Measurements from ENCODE around the gene DPEP2NB.
"Not testable (repeated sequence)": the region's sequence is repeated elsewhere in the genome, so short reads cannot be mapped to it uniquely, and the experiment has no call there.

The DPEP2NB gene

DNA sequence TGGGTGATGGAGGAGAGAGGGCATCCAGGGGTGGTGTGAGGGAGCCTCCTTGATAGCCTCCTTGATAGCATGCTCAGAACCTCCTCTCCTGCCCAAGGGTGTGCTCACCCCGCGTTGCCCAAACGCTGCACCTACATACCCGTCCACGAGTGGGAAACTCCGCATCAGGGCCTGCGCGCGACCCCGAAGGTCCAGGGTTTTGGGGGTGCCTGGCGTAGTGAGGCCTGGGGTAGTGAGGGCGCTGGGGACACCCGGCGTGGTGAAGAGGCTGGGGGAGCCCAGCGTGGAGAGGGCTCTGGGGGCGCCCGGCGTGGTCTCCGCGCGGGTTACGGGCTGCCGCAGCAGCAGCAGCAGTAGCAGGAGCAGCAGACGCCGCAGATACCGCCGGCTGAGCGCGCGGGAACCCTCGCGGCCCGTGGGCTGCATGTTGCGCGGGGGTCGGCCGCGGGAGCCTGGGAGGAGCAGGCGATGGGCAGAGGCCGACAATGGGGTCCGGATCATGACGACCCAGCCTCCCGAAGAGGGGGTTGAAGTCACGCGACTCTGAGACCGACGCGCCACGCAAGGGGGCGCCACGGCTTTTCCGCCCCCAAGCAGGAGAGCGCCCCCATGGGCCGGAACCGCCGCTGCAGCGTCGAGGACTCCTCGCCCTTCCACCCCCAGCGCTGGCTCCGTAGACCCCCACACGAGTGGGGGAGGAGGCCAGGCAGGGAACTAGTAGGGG is 35.6 kb downstream of the DPEP2NB start, which contains the start of gene DPEP3:
Gene DPEP3, minus strand, starts transcription at position 545 of the 724 bp plus-strand sequence. Its CDS starts 119 bp downstream, at position 426.
- Mint-ChIP-seq H3K36me3 (ENCODE audit: low read depth) (no peaks in the 10 kb centered on the region), H3K9me3 (no peaks in the 10 kb centered on the region), H3K27ac (no peak within 1 kb of the TSS), H3K27me3 (no peaks in the 10 kb centered on the region), H3K4me3 (no peak within 1 kb of the TSS), H3K4me1 (ENCODE audit: low read depth) (peaks cover 24% of the 10 kb centered on the region)

GRCh38 chr16:67977469-67978227 is 38.1 kb downstream of the DPEP2NB start:
- Mint-ChIP-seq H3K27me3 (no peaks in the 10 kb centered on the region), H3K9me3 (no peaks in the 10 kb centered on the region), H3K4me3 (no peak overlapping the region), H3K36me3 (ENCODE audit: low read depth) (no peaks in the 10 kb centered on the region), H3K4me1 (ENCODE audit: low read depth) (no peaks in the 10 kb centered on the region), H3K27ac (no peak overlapping the region)

DNA sequence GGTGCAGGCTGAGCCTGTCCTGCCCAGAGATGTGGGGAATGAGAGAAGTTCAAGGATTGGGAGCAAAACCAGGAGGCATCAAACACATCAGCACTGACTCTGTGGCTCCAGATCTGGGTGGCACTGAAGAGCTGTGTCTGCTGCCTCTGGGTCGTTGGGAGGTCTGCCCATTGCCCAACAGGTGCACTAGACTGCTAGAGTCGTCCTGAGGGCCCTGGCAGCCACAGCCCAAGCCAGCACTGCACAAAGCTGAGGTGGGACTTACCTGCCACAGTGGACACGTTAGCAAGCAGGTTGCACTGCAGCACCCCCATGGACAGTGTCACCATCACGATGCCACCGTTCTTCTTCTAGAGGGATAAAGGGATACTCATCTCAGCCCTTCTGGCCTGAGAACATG is 38.7 kb downstream of the DPEP2NB start:
- no peak overlapping the region for H3K27ac Mint-ChIP-seq
- no peaks in the 10 kb centered on the region for H3K36me3 Mint-ChIP-seq (ENCODE audit: low read depth)
- H3K27me3 Mint-ChIP-seq: no peaks in the 10 kb centered on the region

GRCh38 chr16:67976205-67976604 is 39.5 kb downstream of the DPEP2NB start:
- H3K9me3 Mint-ChIP-seq: no peaks in the 10 kb centered on the region
- H3K27me3 Mint-ChIP-seq: no peaks in the 10 kb centered on the region
- no peaks in the 10 kb centered on the region for H3K4me1 Mint-ChIP-seq (ENCODE audit: low read depth)
- no peak overlapping the region for H3K27ac Mint-ChIP-seq
- no peak overlapping the region for H3K4me3 Mint-ChIP-seq
- H3K36me3 Mint-ChIP-seq (ENCODE audit: low read depth): no peaks in the 10 kb centered on the region

More for the DNA sequence above, 38.7 kb downstream of the DPEP2NB start:
- Mint-ChIP-seq H3K4me3 (no peak overlapping the region), H3K4me1 (ENCODE audit: low read depth) (no peaks in the 10 kb centered on the region), H3K9me3 (no peaks in the 10 kb centered on the region)

GRCh38 chr16:67975321-67976105 is 40.2 kb downstream of the DPEP2NB start:
- no peaks in the 10 kb centered on the region for H3K36me3 Mint-ChIP-seq (ENCODE audit: low read depth)
- H3K9me3 Mint-ChIP-seq: no peaks in the 10 kb centered on the region
- no peaks in the 10 kb centered on the region for H3K27me3 Mint-ChIP-seq
- no peak overlapping the region for H3K27ac Mint-ChIP-seq
- no peaks in the 10 kb centered on the region for H3K4me1 Mint-ChIP-seq (ENCODE audit: low read depth)
- H3K4me3 Mint-ChIP-seq: no peak overlapping the region

DNA sequence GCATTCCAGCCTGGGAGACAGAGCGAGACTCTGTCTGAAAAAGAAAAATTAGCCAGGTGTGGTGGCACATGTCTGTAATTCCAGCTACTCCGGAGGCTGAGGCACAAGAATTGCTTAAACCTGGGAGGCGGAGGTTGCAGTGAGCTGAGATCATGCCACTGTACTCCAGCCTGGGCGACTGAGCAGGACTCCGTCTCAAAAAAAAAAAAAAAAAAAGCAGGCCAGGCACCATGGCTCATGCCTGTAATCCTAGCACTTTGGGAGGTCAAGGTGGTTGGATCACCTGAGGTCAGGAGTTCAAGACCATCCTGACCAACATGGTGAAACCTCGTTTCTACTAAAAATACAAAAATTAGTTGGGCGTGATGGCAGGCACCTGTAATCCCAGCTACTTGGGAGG is 43.4 kb downstream of the DPEP2NB start:
- H3K4me3 Mint-ChIP-seq; H3K27ac Mint-ChIP-seq; H3K9me3 Mint-ChIP-seq; H3K27me3 Mint-ChIP-seq; H3K36me3 Mint-ChIP-seq (ENCODE audit: low read depth): not testable (repeated sequence)
- peaks cover 16% of the 10 kb centered on the region for H3K4me1 Mint-ChIP-seq (ENCODE audit: low read depth)

DNA sequence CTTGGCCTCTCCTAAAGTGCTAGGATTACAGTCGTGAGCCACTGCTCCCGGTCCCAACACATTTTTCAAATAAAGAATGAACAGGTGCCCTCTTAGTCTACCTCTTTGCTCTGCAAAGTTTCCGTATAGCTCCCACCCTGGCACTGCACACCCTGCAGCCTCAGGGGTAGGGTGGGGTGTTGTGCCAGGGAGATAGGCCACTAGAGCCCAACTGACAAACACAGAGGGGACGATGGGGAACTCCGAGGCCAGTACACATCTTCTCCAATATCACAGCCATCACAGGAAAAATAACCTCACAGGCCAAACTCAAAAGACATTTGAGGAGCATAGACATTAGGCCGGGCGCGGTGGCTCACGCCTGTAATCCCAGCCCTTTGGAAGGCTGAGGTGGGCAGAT is 44.6 kb downstream of the DPEP2NB start:
- Mint-ChIP-seq H3K27me3 (no peaks in the 10 kb centered on the region), H3K4me1 (ENCODE audit: low read depth) (peaks cover 25% of the 10 kb centered on the region), H3K4me3 (no peak overlapping the region), H3K9me3 (no peaks in the 10 kb centered on the region), H3K27ac (no peak overlapping the region), H3K36me3 (ENCODE audit: low read depth) (no peaks in the 10 kb centered on the region)

DNA sequence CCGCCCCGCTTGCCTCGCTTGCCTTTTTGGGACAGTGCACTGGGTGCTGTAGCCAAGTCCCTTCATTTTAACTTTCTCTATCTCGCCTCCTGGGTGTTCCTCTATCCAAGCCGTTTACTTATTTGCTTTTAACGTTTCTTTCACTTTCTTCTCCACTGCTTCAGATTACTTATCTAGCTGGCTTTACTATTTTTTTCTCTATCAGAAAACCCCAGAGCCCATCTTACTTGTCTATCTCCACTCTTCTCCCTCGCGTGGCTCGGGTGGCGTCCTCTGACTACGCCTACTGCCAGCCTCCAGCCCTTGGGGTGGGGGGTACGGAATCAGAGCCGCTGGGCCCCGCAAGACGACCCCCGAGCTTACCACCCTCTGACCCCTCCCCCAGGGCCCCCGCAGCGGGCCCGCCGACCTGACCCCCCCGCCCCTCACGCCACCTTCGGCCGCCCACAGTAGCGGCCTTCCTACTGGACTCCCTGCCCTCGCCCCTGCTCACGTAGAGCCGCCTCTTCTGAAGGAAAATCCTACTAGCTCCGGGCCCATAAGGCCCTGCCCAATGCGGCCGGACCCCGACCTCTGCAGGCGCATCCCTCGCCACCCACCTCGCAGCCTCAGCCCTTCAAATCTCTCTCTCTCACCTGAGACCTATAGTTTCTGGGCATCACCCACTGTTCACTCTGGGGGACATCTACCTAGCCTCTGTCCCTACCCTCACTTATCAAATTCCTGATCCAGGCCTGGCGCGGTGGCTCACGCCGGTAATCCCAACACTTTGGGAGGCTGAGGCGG is 46.3 kb downstream of the DPEP2NB start:
- peak overlapping the region; percentile 98 for H3K4me3 Mint-ChIP-seq
- peaks cover 25% of the 10 kb centered on the region for H3K4me1 Mint-ChIP-seq (ENCODE audit: low read depth)

DNA sequence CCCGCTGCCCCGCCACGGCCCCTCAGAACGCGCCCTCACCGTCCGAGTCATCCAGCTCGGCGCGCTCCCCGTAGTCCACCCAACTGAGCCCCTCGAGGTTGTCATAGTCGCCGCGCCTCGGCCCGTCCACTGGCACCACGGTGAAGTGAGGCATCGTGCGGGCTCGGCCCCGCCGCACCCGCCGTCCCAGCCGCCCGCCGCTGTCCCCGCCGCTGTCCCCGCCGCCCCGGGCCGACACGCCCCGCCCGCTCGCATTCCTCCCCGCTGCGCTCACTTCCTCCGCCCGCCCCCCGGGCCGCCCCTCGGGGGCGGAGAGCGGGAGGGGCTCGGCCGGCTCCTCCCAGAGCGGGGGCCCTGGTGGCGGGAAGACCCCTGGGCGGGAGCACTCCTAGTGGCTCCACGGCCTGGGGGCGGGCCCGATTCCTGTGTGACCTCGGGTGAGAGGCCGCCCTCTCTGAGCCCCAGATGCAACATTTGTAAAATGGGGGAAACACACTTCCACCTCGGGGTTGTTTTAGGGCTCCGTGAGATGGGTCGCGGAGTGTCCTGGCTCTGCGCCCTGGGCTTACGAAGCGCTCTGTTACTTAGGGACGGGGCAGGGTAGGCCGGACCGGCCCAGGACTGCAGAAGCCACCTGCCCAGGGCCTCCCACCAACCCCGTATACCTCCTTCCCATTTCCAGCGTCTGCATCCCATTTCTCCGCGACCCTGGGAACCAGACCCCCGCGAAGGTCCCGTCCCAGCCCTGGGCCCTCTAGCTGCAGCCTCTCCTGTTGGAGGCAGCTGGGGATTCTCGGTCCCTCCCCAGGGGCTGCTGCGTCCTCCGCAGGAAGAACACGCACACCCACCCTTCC is 47.1 kb downstream of the DPEP2NB start, which contains the start of gene SLC12A4:
Gene SLC12A4, minus strand, starts transcription at position 238 of the 854 bp plus-strand sequence. Its CDS starts 84 bp downstream, at position 154.
- H3K9me3 Mint-ChIP-seq: no peaks in the 10 kb centered on the region
- peak within 1 kb of the TSS; percentile 94 for H3K27ac Mint-ChIP-seq
- peak within 1 kb of the TSS; percentile 98 for H3K4me3 Mint-ChIP-seq
- H3K4me1 Mint-ChIP-seq (ENCODE audit: low read depth): peaks cover 25% of the 10 kb centered on the region
- H3K36me3 Mint-ChIP-seq (ENCODE audit: low read depth): peaks cover 4% of the 10 kb centered on the region
- no peaks in the 10 kb centered on the region for H3K27me3 Mint-ChIP-seq

More for the DNA sequence above, 46.3 kb downstream of the DPEP2NB start:
- Mint-ChIP-seq H3K27me3 (no peaks in the 10 kb centered on the region), H3K9me3 (no peaks in the 10 kb centered on the region), H3K36me3 (ENCODE audit: low read depth) (peaks cover 4% of the 10 kb centered on the region), H3K27ac (peak overlapping the region; percentile 94)

DNA sequence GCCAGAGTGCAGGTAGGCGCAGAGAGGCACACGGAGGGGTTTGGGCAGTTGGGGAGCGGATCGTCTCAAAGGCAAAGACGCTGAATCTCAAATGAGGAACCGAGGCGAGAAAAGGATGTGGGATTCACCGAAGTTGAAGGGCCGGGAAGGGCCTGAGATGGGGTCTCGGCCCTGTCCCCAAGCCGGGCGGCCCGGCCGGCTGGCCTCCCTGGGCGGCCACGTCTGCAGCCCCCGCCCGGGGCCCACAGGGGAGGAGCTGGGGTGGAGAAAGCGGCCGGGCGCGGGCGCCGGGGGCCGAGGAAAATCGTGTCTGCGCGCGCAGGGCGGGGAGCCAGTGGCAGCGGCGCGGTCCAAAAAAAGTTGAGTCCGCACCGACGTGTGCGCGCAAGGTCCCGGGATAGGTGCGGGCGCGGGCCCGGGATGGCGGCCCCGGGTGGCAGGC is 47.7 kb downstream of the DPEP2NB start:
- peak overlapping the region; percentile 94 for H3K27ac Mint-ChIP-seq
- no peaks in the 10 kb centered on the region for H3K9me3 Mint-ChIP-seq
- H3K36me3 Mint-ChIP-seq (ENCODE audit: low read depth): peaks cover 4% of the 10 kb centered on the region
- H3K4me1 Mint-ChIP-seq (ENCODE audit: low read depth): peaks cover 25% of the 10 kb centered on the region
- H3K4me3 Mint-ChIP-seq: peak overlapping the region; percentile 98
- no peaks in the 10 kb centered on the region for H3K27me3 Mint-ChIP-seq

GRCh38 chr16:67967183-67967957 is 48.3 kb downstream of the DPEP2NB start:
- Mint-ChIP-seq H3K4me3 (peak overlapping the region; percentile 98), H3K9me3 (no peaks in the 10 kb centered on the region), H3K36me3 (ENCODE audit: low read depth) (peaks cover 4% of the 10 kb centered on the region), H3K27me3 (no peaks in the 10 kb centered on the region), H3K4me1 (ENCODE audit: low read depth) (peaks cover 25% of the 10 kb centered on the region), H3K27ac (peak overlapping the region; percentile 94)

- Mint-ChIP-seq H3K27ac (no peak overlapping the region), H3K36me3 (ENCODE audit: low read depth) (peaks cover 4% of the 10 kb centered on the region), H3K9me3 (no peaks in the 10 kb centered on the region), H3K4me3 (peak overlapping the region; percentile 98), H3K4me1 (ENCODE audit: low read depth) (peaks cover 25% of the 10 kb centered on the region), H3K27me3 (no peaks in the 10 kb centered on the region)
Measured at GRCh38 chr16:67966549-67967182, 49.0 kb downstream of the DPEP2NB start.
